HG03066 (cell line): ENCODE measurements around the gene ZBTB18.

Experiments used
- ATAC-seq: cut with Tn5 transposase; IDR thresholded peaks from one replicate; pipeline ENCODE4 v1.9.1; 2021; ENCODE audit warnings: low read depth; ENCODE audit not compliant: unreplicated experiment

The ZBTB18 gene

GRCh38 chr1:244087021-244087560, 36.0 kb downstream of the ZBTB18 start:
- ATAC-seq, result no peak

GRCh38 chr1:244087611-244088010, 36.5 kb downstream of the ZBTB18 start:
- no peak for ATAC-seq

- ATAC-seq, result no peak
Observed at GRCh38 chr1:244088161-244088560, 37.1 kb downstream of the ZBTB18 start.

GRCh38 chr1:244089561-244089960, 38.5 kb downstream of the ZBTB18 start:
- ATAC-seq, result no peak

- ATAC-seq, result no peak
Observed at GRCh38 chr1:244090645-244091044, 39.6 kb downstream of the ZBTB18 start.

GRCh38 chr1:244092293-244092963, 41.3 kb downstream of the ZBTB18 start:
- ATAC-seq, result no peak

- no peak for ATAC-seq
Observed at GRCh38 chr1:244092964-244093638, 42.0 kb downstream of the ZBTB18 start.

GRCh38 chr1:244094880-244095528, 43.9 kb downstream of the ZBTB18 start:
- ATAC-seq, result no peak

GRCh38 chr1:244095529-244095911, 44.4 kb downstream of the ZBTB18 start:
- ATAC-seq, result no peak

- ATAC-seq, result no peak
Observed at GRCh38 chr1:244096066-244096610, 45.1 kb downstream of the ZBTB18 start.

- ATAC-seq, result no peak
Observed at GRCh38 chr1:244096691-244097090, 45.6 kb downstream of the ZBTB18 start.

GRCh38 chr1:244097523-244098405, 46.7 kb downstream of the ZBTB18 start:
- no peak for ATAC-seq

GRCh38 chr1:244099258-244099930, 48.3 kb downstream of the ZBTB18 start:
- no peak for ATAC-seq

- no peak for ATAC-seq
Observed at GRCh38 chr1:244100276-244100675, 49.2 kb downstream of the ZBTB18 start.

GRCh38 chr1:244100704-244101453, 49.8 kb downstream of the ZBTB18 start:
- no peak for ATAC-seq

- ATAC-seq, result no peak
Observed at GRCh38 chr1:244102046-244102445, 51.0 kb downstream of the ZBTB18 start.

GRCh38 chr1:244102468-244102867, 51.4 kb downstream of the ZBTB18 start:
- ATAC-seq, result no peak

GRCh38 chr1:244104309-244105060, 53.4 kb downstream of the ZBTB18 start:
- no peak for ATAC-seq
